ENCODE data around the gene ARL2. TPM values are rescaled to one million over a fixed set of nuclear protein-coding genes. Genes with fewer than 3 reads are reported as not detected.

Gene ARL2
- total and polyA plus RNA-seq, 2 experiments from 2014 or later: 115 to 155 TPM

GRCh38 chr11:65065851-65066250 is 51.9 kb downstream of the ARL2 start:
- in situ Hi-C loops (cut with MboI): no loop called here
- 60 to 63% methylated on average over 6 to 7 of the region's 7 CpGs for WGBS, 2 experiments (ENCODE audit: low coverage in 1 of 2, low lambda C conversion rate in 2 of 2, missing lambda C conversion rate in 2 of 2)
- no peak overlapping the region for H2AFZ ChIP-seq

GRCh38 chr11:65066315-65066714 is 52.4 kb downstream of the ARL2 start:
- 56 to 60% methylated on average over 11 of the region's 11 CpGs for WGBS, 2 experiments (ENCODE audit: low coverage in 1 of 2, low lambda C conversion rate in 2 of 2, missing lambda C conversion rate in 2 of 2)
- DNase-seq: no peak
- Histone ChIP-seq H2AFZ (no peak overlapping the region), H3F3A (ENCODE audit: insufficient read depth) (no peaks in the 10 kb centered on the region), H3K27me3 (replicated peaks; ENCODE audit: insufficient read depth) (no peaks in the 10 kb centered on the region), H4K20me1 (ENCODE audit: insufficient read depth) (no peaks in the 10 kb centered on the region), H3K36me3 (ENCODE audit: low read depth) (no peaks in the 10 kb centered on the region), H3K27ac (no peak overlapping the region), H3K9me3 (ENCODE audit: low read depth) (no peaks in the 10 kb centered on the region), H3K9me2 (ENCODE audit: insufficient read depth) (no peaks in the 10 kb centered on the region), H3K4me1 (ENCODE audit: insufficient read depth) (no peaks in the 10 kb centered on the region), H3K9ac (no peak overlapping the region), H3K4me2 (ENCODE audit: unreplicated experiment) (no peak overlapping the region), H3K79me2 (ENCODE audit: insufficient read depth) (no peaks in the 10 kb centered on the region), H3K4me3 (no peak overlapping the region)
- in situ Hi-C loops (cut with MboI): no loop called here
- TF ChIP-seq EZH2 (IDR thresholded peaks at IDR 0.05; ENCODE audit: insufficient read depth, poor library complexity, severe bottlenecking) (no peak), EZH2phosphoT487 (IDR thresholded peaks at IDR 0.05; ENCODE audit: insufficient read depth, low read depth) (no peak)

More at GRCh38 chr11:65065851-65066250, 51.9 kb downstream of the ARL2 start:
- Histone ChIP-seq H3K9me2 (ENCODE audit: insufficient read depth) (no peaks in the 10 kb centered on the region), H3F3A (ENCODE audit: insufficient read depth) (no peaks in the 10 kb centered on the region), H3K4me2 (ENCODE audit: unreplicated experiment) (no peak overlapping the region), H3K4me3 (no peak overlapping the region), H3K79me2 (ENCODE audit: insufficient read depth) (no peaks in the 10 kb centered on the region), H3K9ac (no peak overlapping the region), H3K4me1 (ENCODE audit: insufficient read depth) (no peaks in the 10 kb centered on the region), H3K36me3 (ENCODE audit: low read depth) (no peaks in the 10 kb centered on the region), H3K9me3 (ENCODE audit: low read depth) (no peaks in the 10 kb centered on the region), H3K27me3 (replicated peaks; ENCODE audit: insufficient read depth) (no peaks in the 10 kb centered on the region), H3K27ac (no peak overlapping the region), H4K20me1 (ENCODE audit: insufficient read depth) (no peaks in the 10 kb centered on the region)
- no peak for DNase-seq
- no peak for TF ChIP-seq EZH2 (IDR thresholded peaks at IDR 0.05; ENCODE audit: insufficient read depth, poor library complexity, severe bottlenecking)
- no peak for TF ChIP-seq EZH2phosphoT487 (IDR thresholded peaks at IDR 0.05; ENCODE audit: insufficient read depth, low read depth)

- Histone ChIP-seq H3K4me2 (ENCODE audit: unreplicated experiment) (no peak overlapping the region), H3K27me3 (replicated peaks; ENCODE audit: insufficient read depth) (no peaks in the 10 kb centered on the region), H3K79me2 (ENCODE audit: insufficient read depth) (no peaks in the 10 kb centered on the region), H4K20me1 (ENCODE audit: insufficient read depth) (no peaks in the 10 kb centered on the region), H3K9me3 (ENCODE audit: low read depth) (no peaks in the 10 kb centered on the region), H3K36me3 (ENCODE audit: low read depth) (no peaks in the 10 kb centered on the region), H2AFZ (no peak overlapping the region), H3K4me3 (no peak overlapping the region), H3K9me2 (ENCODE audit: insufficient read depth) (no peaks in the 10 kb centered on the region), H3K27ac (no peak overlapping the region), H3K4me1 (ENCODE audit: insufficient read depth) (no peaks in the 10 kb centered on the region), H3F3A (ENCODE audit: insufficient read depth) (no peaks in the 10 kb centered on the region), H3K9ac (no peak overlapping the region)
- DNase-seq: no peak
- TF ChIP-seq EZH2phosphoT487 (IDR thresholded peaks at IDR 0.05; ENCODE audit: insufficient read depth, low read depth): no peak
- TF ChIP-seq EZH2 (IDR thresholded peaks at IDR 0.05; ENCODE audit: insufficient read depth, poor library complexity, severe bottlenecking): no peak
- WGBS, 2 experiments (ENCODE audit: low coverage in 1 of 2, low lambda C conversion rate in 2 of 2, missing lambda C conversion rate in 2 of 2): 39 to 45% methylated on average over 3 to 4 of the region's 4 CpGs
- in situ Hi-C loops (cut with MboI): no loop called here
Measured at GRCh38 chr11:65066805-65067291, 52.9 kb downstream of the ARL2 start.

GRCh38 chr11:65067446-65067845 is 53.5 kb downstream of the ARL2 start:
- in situ Hi-C loops (cut with MboI): no loop called here
- no peaks in the 10 kb centered on the region for H3K27me3 ChIP-seq (replicated peaks; ENCODE audit: insufficient read depth)
- H3K4me1 ChIP-seq (ENCODE audit: insufficient read depth): no peaks in the 10 kb centered on the region
- H3K79me2 ChIP-seq (ENCODE audit: insufficient read depth): no peaks in the 10 kb centered on the region
- no peak overlapping the region for H3K4me3 ChIP-seq
- H4K20me1 ChIP-seq (ENCODE audit: insufficient read depth): no peaks in the 10 kb centered on the region
- no peak for DNase-seq
- 74 to 84% methylated on average over 8 to 10 of the region's 10 CpGs for WGBS, 2 experiments (ENCODE audit: low coverage in 1 of 2, low lambda C conversion rate in 2 of 2, missing lambda C conversion rate in 2 of 2)
- H3F3A ChIP-seq (ENCODE audit: insufficient read depth): no peaks in the 10 kb centered on the region
- no peaks in the 10 kb centered on the region for H3K9me3 ChIP-seq (ENCODE audit: low read depth)
- no peak overlapping the region for H3K9ac ChIP-seq
- TF ChIP-seq EZH2phosphoT487 (IDR thresholded peaks at IDR 0.05; ENCODE audit: insufficient read depth, low read depth): no peak
- TF ChIP-seq EZH2 (IDR thresholded peaks at IDR 0.05; ENCODE audit: insufficient read depth, poor library complexity, severe bottlenecking): no peak
- no peak overlapping the region for H3K27ac ChIP-seq
- H2AFZ ChIP-seq: no peak overlapping the region
- H3K4me2 ChIP-seq (ENCODE audit: unreplicated experiment): no peak overlapping the region
- H3K9me2 ChIP-seq (ENCODE audit: insufficient read depth): no peaks in the 10 kb centered on the region
- H3K36me3 ChIP-seq (ENCODE audit: low read depth): no peaks in the 10 kb centered on the region

GRCh38 chr11:65069217-65069616 is 55.3 kb downstream of the ARL2 start:
- 69 to 70% methylated on average over 9 of the region's 9 CpGs for WGBS, 2 experiments (ENCODE audit: low coverage in 1 of 2, low lambda C conversion rate in 2 of 2, missing lambda C conversion rate in 2 of 2)
- no peaks in the 10 kb centered on the region for H3F3A ChIP-seq (ENCODE audit: insufficient read depth)
- H4K20me1 ChIP-seq (ENCODE audit: insufficient read depth): no peaks in the 10 kb centered on the region
- H3K4me1 ChIP-seq (ENCODE audit: insufficient read depth): no peaks in the 10 kb centered on the region
- H3K9me3 ChIP-seq (ENCODE audit: low read depth): no peaks in the 10 kb centered on the region
- no peaks in the 10 kb centered on the region for H3K36me3 ChIP-seq (ENCODE audit: low read depth)
- H2AFZ ChIP-seq: no peak overlapping the region
- H3K9ac ChIP-seq: no peak overlapping the region
- TF ChIP-seq EZH2 (IDR thresholded peaks at IDR 0.05; ENCODE audit: insufficient read depth, poor library complexity, severe bottlenecking): no peak
- no peak for TF ChIP-seq EZH2phosphoT487 (IDR thresholded peaks at IDR 0.05; ENCODE audit: insufficient read depth, low read depth)
- H3K4me3 ChIP-seq: no peak overlapping the region
- no peak for DNase-seq
- no peak overlapping the region for H3K4me2 ChIP-seq (ENCODE audit: unreplicated experiment)
- no peaks in the 10 kb centered on the region for H3K79me2 ChIP-seq (ENCODE audit: insufficient read depth)
- H3K27me3 ChIP-seq (replicated peaks; ENCODE audit: insufficient read depth): no peaks in the 10 kb centered on the region
- in situ Hi-C loops (cut with MboI): no loop called here
- H3K9me2 ChIP-seq (ENCODE audit: insufficient read depth): no peaks in the 10 kb centered on the region
- no peak overlapping the region for H3K27ac ChIP-seq

Small RNAs within 50 kb of the gene (microRNA-seq; reads per million reads assigned to microRNA genes)
- not detected for gene MIR6879 (ENCODE audit: borderline number of aligned reads)

Small RNAs within 50 kb of the gene (small RNA-seq; reads per million reads assigned to genes)
- not detected for gene MIR6879 (ENCODE audit: low read depth, low replicate concordance)
- not detected for gene SNX15 (ENCODE audit: low read depth, low replicate concordance)

Other genes with a start within 250 kb of the ARL2 start
- gene SF1, start 235.6 kb upstream of the ARL2 start, total RNA-seq (2014; rRNA removed; shearing (Covaris generic)): 81.6 and 106 TPM in 2 replicates
- 59.7 and 62.2 TPM in 2 replicates for gene SF1, start 235.6 kb upstream of the ARL2 start, polyA plus RNA-seq (2016; fragmentation: Nextera tagmentation; extraction: Ambion mirVana)
- 18.2 and 19.7 TPM in 2 replicates for gene MAP4K2, start 210.9 kb upstream of the ARL2 start, total RNA-seq (2014; rRNA removed; shearing (Covaris generic))
- gene MAP4K2, start 210.9 kb upstream of the ARL2 start, polyA plus RNA-seq (2016; fragmentation: Nextera tagmentation; extraction: Ambion mirVana): 4.2 and 6.2 TPM in 2 replicates
- 13.2 and 15.8 TPM in 2 replicates for gene MEN1, start 203.6 kb upstream of the ARL2 start, total RNA-seq (2014; rRNA removed; shearing (Covaris generic))
- gene MEN1, start 203.6 kb upstream of the ARL2 start, polyA plus RNA-seq (2016; fragmentation: Nextera tagmentation; extraction: Ambion mirVana): 24.6 and 26.1 TPM in 2 replicates
- gene CDC42BPG, start 169.5 kb upstream of the ARL2 start, total RNA-seq (2014; rRNA removed; shearing (Covaris generic)): not detected in 2 replicates
- gene CDC42BPG, start 169.5 kb upstream of the ARL2 start, polyA plus RNA-seq (2016; fragmentation: Nextera tagmentation; extraction: Ambion mirVana): not detected in 2 replicates
- gene EHD1, start 135.5 kb upstream of the ARL2 start, total RNA-seq (2014; rRNA removed; shearing (Covaris generic)): 90.2 and 124 TPM in 2 replicates
- 55.2 and 56.3 TPM in 2 replicates for gene EHD1, start 135.5 kb upstream of the ARL2 start, polyA plus RNA-seq (2016; fragmentation: Nextera tagmentation; extraction: Ambion mirVana)
- gene ATG2A, start 97.0 kb upstream of the ARL2 start, total RNA-seq (2014; rRNA removed; shearing (Covaris generic)): 12.4 and 18.9 TPM in 2 replicates
- 6.3 and 6.8 TPM in 2 replicates for gene ATG2A, start 97.0 kb upstream of the ARL2 start, polyA plus RNA-seq (2016; fragmentation: Nextera tagmentation; extraction: Ambion mirVana)
- gene PPP2R5B, start 89.5 kb upstream of the ARL2 start, total RNA-seq (2014; rRNA removed; shearing (Covaris generic)): 23.9 and 27.3 TPM in 2 replicates
- 16.4 and 19.4 TPM in 2 replicates for gene PPP2R5B, start 89.5 kb upstream of the ARL2 start, polyA plus RNA-seq (2016; fragmentation: Nextera tagmentation; extraction: Ambion mirVana)
- not detected in 2 replicates for gene GPHA2, start 78.3 kb upstream of the ARL2 start, total RNA-seq (2014; rRNA removed; shearing (Covaris generic))
- not detected in 2 replicates for gene GPHA2, start 78.3 kb upstream of the ARL2 start, polyA plus RNA-seq (2016; fragmentation: Nextera tagmentation; extraction: Ambion mirVana)
- not detected in 2 replicates for gene MAJIN, start 42.1 kb upstream of the ARL2 start, total RNA-seq (2014; rRNA removed; shearing (Covaris generic))
- not detected in 2 replicates for gene MAJIN, start 42.1 kb upstream of the ARL2 start, polyA plus RNA-seq (2016; fragmentation: Nextera tagmentation; extraction: Ambion mirVana)
- 4.0 TPM in 1 of 2 replicates, not detected in the other for gene BATF2, start 17.2 kb upstream of the ARL2 start, total RNA-seq (2014; rRNA removed; shearing (Covaris generic))
- 0.57 and 0.79 TPM in 2 replicates for gene BATF2, start 17.2 kb upstream of the ARL2 start, polyA plus RNA-seq (2016; fragmentation: Nextera tagmentation; extraction: Ambion mirVana)
- gene SNX15, start 13.3 kb downstream of the ARL2 start, total RNA-seq (2014; rRNA removed; shearing (Covaris generic)): 14.9 and 17.5 TPM in 2 replicates
- gene SNX15, start 13.3 kb downstream of the ARL2 start, polyA plus RNA-seq (2016; fragmentation: Nextera tagmentation; extraction: Ambion mirVana): 17.2 and 17.7 TPM in 2 replicates
- 8.0 and 14.9 TPM in 2 replicates for gene SAC3D1, start 27.1 kb downstream of the ARL2 start, total RNA-seq (2014; rRNA removed; shearing (Covaris generic))
- gene SAC3D1, start 27.1 kb downstream of the ARL2 start, polyA plus RNA-seq (2016; fragmentation: Nextera tagmentation; extraction: Ambion mirVana): 12.8 and 13.2 TPM in 2 replicates
- 37.7 and 40.7 TPM in 2 replicates for gene NAALADL1, start 44.4 kb downstream of the ARL2 start, total RNA-seq (2014; rRNA removed; shearing (Covaris generic))
- 26.6 and 27.9 TPM in 2 replicates for gene NAALADL1, start 44.4 kb downstream of the ARL2 start, polyA plus RNA-seq (2016; fragmentation: Nextera tagmentation; extraction: Ambion mirVana)
- 16.8 and 17.5 TPM in 2 replicates for gene CDCA5, start 69.9 kb downstream of the ARL2 start, total RNA-seq (2014; rRNA removed; shearing (Covaris generic))
- 11.9 and 12.4 TPM in 2 replicates for gene CDCA5, start 69.9 kb downstream of the ARL2 start, polyA plus RNA-seq (2016; fragmentation: Nextera tagmentation; extraction: Ambion mirVana)
- 55.2 and 66.8 TPM in 2 replicates for gene ZFPL1, start 70.1 kb downstream of the ARL2 start, total RNA-seq (2014; rRNA removed; shearing (Covaris generic))
- 62.8 and 64.9 TPM in 2 replicates for gene ZFPL1, start 70.1 kb downstream of the ARL2 start, polyA plus RNA-seq (2016; fragmentation: Nextera tagmentation; extraction: Ambion mirVana)
- gene VPS51, start 82.1 kb downstream of the ARL2 start, total RNA-seq (2014; rRNA removed; shearing (Covaris generic)): 285 and 339 TPM in 2 replicates
- 30.7 and 37.1 TPM in 2 replicates for gene VPS51, start 82.1 kb downstream of the ARL2 start, polyA plus RNA-seq (2016; fragmentation: Nextera tagmentation; extraction: Ambion mirVana)
- gene TM7SF2, start 97.7 kb downstream of the ARL2 start, total RNA-seq (2014; rRNA removed; shearing (Covaris generic)): 0.65 and 0.89 TPM in 2 replicates
- gene TM7SF2, start 97.7 kb downstream of the ARL2 start, polyA plus RNA-seq (2016; fragmentation: Nextera tagmentation; extraction: Ambion mirVana): 2.5 and 2.6 TPM in 2 replicates
- gene ZNHIT2, start 103.5 kb downstream of the ARL2 start, total RNA-seq (2014; rRNA removed; shearing (Covaris generic)): 12.3 and 13.2 TPM in 2 replicates
- 15.5 and 15.6 TPM in 2 replicates for gene ZNHIT2, start 103.5 kb downstream of the ARL2 start, polyA plus RNA-seq (2016; fragmentation: Nextera tagmentation; extraction: Ambion mirVana)
- 180 and 199 TPM in 2 replicates for gene FAU, start 108.0 kb downstream of the ARL2 start, total RNA-seq (2014; rRNA removed; shearing (Covaris generic))
- 342 and 365 TPM in 2 replicates for gene FAU, start 108.0 kb downstream of the ARL2 start, polyA plus RNA-seq (2016; fragmentation: Nextera tagmentation; extraction: Ambion mirVana)
- 65.6 and 78.4 TPM in 2 replicates for gene MRPL49, start 108.2 kb downstream of the ARL2 start, total RNA-seq (2014; rRNA removed; shearing (Covaris generic))
- 48.6 and 53.3 TPM in 2 replicates for gene MRPL49, start 108.2 kb downstream of the ARL2 start, polyA plus RNA-seq (2016; fragmentation: Nextera tagmentation; extraction: Ambion mirVana)
- 29.5 and 64.2 TPM in 2 replicates for gene SYVN1, start 120.4 kb downstream of the ARL2 start, total RNA-seq (2014; rRNA removed; shearing (Covaris generic))
- 18.0 and 21.2 TPM in 2 replicates for gene SYVN1, start 120.4 kb downstream of the ARL2 start, polyA plus RNA-seq (2016; fragmentation: Nextera tagmentation; extraction: Ambion mirVana)
- not detected in 2 replicates for gene SPDYC, start 156.1 kb downstream of the ARL2 start, total RNA-seq (2014; rRNA removed; shearing (Covaris generic))
- not detected in 2 replicates for gene SPDYC, start 156.1 kb downstream of the ARL2 start, polyA plus RNA-seq (2016; fragmentation: Nextera tagmentation; extraction: Ambion mirVana)
- gene CAPN1, start 167.8 kb downstream of the ARL2 start, total RNA-seq (2014; rRNA removed; shearing (Covaris generic)): 127 and 145 TPM in 2 replicates
- gene CAPN1, start 167.8 kb downstream of the ARL2 start, polyA plus RNA-seq (2016; fragmentation: Nextera tagmentation; extraction: Ambion mirVana): 106 and 110 TPM in 2 replicates
- gene POLA2, start 247.8 kb downstream of the ARL2 start, total RNA-seq (2014; rRNA removed; shearing (Covaris generic)): 6.7 and 8.6 TPM in 2 replicates
- gene POLA2, start 247.8 kb downstream of the ARL2 start, polyA plus RNA-seq (2016; fragmentation: Nextera tagmentation; extraction: Ambion mirVana): 8.7 and 8.9 TPM in 2 replicates